ENCODE results near the gene SBNO2. TPM values are rescaled to one million over a fixed set of nuclear protein-coding genes. Genes with fewer than 3 reads are reported as not detected.
"Not testable (repeated sequence)": the region's sequence is repeated elsewhere in the genome, so short reads cannot be mapped to it uniquely, and the experiment has no call there.

Gene SBNO2
- total RNA-seq, 1 donor from 2014 or later: 37.1 TPM

DNA sequence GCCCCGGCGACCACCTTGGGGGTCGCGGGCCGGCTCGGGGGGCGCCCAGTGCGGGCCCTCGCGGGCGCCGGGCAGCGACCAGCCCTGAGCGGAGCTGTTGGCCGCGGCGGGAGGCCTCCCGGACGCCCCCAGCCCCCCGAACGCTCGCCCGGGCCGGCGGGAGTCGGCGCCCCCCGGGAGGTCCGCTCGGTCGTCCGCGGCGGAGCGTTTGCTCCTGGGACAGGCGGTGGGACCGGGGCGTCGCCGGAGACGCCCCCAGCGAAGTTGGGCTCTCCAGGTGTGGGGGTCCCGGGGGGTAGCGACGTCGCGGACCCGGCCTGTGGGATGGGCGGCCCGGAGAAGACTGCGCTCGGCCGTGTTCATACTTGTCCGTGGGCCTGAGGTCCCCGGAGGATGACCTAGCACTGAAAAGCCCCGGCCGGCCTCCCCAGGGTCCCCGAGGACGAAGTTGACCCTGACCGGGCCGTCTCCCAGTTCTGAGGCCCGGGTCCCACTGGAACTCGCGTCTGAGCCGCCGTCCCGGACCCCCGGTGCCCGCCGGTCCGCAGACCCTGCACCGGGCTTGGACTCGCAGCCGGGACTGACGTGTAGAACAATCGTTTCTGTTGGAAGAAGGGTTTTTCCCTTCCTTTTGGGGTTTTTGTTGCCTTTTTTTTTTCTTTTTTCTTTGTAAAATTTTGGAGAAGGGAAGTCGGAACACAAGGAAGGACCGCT is 32.2 kb upstream of the SBNO2 start:
- no peak for DNase-seq

DNA sequence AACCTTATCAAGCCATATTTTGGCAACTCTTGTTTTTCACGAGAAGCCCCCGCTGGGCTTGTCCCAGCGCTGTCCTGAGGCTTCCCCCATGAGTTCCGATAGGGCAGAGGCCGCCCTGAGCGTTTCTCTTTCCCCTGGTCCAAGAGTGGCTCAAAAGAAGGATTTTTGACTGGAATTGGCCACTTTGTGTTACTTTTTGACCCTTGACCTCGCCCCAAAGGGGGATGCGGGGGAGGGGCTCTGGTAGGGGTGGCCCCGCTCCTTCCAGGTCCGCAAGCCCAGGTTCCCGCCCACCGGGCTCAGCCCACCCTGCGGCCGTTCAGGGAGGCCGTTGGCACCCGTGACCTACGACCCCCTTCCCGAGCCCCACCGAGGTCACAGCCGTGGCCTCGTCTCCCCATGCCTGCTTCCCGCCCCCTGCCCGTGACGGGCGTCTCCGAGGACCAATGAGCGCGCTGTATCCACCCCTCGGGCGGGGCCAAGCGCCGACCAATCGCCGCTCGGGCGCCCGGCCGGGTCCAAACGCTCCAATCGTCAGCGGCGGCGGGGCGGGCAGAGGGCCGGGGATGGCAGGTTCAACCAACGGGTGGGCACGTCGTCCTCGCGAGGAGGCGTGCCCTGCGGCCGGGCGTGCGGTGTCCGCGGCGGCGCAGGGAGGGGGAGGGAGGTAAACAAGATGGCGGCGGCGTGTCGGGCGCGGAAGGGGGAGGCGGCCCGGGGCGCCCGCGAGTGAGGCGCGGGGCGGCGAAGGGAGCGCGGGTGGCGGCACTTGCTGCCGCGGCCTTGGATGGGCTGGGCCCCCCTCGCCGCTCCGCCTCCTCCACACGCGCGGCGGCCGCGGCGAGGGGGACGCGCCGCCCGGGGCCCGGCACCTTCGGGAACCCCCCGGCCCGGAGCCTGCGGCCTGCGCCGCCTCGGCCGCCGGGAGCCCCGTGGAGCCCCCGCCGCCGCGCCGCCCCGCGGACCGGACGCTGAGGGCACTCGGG is 31.3 kb upstream of the SBNO2 start, which contains the start of gene STK11:
TSS of gene STK11 (plus strand) at position 665 of the 986 bp plus-strand sequence. CDS start 1,136 bp downstream, outside the sequence.
- peak; percentile 98 for DNase-seq

GRCh38 chr19:1200614-1201013 is 26.5 kb upstream of the SBNO2 start:
- not testable (repeated sequence) for DNase-seq

DNA sequence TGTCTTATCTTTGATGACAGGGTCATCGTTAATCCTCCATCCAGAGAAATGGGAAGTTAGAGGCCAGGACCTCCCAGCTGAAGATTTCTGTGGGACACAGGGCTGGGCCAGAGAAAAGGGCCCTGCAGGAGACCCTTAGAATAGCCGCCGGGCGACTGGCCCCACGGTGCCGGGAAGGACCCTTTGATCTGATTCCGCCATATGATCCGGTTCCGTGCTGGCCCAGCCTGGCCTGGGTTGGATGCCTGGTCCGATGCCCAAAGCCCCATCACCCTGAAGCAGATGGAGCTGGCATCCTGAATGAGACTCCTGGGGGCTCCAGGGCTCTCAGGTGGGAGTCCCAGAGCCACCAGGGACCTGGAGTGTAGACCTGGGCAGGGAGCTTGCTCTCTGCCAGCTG is 25.5 kb upstream of the SBNO2 start:
- no peak for DNase-seq

GRCh38 chr19:1189419-1189818 is 15.4 kb upstream of the SBNO2 start:
- DNase-seq: peak; percentile 55

DNA sequence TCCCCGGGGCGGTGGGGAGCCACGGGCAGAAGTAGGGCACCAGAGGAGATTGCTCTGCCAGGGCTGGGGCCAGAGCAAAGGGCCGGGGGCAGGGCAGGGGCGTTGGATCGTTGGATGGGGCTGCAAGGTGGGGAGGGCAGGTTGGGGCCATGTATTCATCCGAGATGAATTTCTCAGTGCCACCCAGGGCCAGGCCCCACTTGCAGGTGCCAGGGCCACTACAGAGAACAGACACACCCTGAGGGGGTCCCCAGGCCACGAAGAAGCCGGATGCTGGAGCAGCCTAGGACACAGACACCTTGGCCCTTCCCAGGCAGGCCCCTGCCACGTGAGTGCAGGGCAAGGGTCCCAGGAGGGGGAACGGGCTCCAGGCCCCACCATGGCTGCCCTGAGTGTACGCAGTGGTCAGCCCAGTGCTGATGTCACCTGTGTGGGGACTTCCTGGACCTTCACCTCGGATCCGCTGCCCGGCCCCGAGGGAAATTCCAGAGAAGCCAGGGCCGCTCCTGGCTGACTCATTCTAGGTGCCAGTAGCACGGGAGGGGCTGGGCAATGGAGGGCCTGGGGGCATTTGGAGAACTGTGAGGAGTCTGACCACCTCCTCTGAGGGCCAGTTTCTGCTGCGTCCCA is 9.6 kb upstream of the SBNO2 start:
- DNase-seq: peak; percentile 55

DNA sequence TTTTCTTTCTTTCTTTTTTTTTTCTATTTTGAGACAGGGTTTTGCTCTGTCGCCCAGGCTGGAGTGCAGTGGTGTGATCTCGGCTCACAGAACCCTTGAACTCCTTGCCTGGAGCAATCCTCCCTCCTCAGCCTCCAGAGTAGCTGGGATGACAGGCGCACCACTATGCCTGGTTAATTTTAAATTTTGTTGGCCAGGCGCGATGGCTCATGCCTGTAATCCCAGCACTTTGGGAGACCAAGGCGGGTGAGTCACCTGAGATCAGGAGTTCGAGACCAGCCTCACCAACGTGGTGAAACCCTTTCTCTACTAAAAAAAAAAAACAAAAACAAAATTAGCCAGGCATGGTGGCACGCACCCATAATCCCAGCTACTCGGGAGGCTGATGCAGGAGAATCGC is 8.7 kb upstream of the SBNO2 start:
- no peak for DNase-seq

DNA sequence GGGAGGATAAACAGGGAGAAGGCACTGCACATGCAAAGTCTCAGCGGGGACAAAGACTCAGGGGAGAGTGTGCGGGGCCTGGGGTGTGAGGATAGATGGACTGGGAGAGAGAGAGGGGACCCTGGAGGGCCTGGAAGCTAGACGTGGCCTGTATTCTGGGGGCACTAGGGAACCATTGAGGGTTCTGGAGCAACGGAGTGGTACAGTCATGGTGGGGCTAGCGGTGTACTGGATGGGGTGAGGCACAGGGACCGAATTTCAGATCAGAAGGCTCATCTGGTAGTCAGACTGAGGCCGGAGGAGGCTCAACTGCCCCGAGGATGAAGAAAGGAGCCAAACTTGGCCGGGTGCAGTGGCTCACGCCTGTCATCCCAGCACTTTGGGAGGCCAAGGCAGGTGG is 8.0 kb upstream of the SBNO2 start:
- DNase-seq: no peak

- no peak for DNase-seq
Measured at GRCh38 chr19:1181606-1182005, 7.5 kb upstream of the SBNO2 start.

DNA sequence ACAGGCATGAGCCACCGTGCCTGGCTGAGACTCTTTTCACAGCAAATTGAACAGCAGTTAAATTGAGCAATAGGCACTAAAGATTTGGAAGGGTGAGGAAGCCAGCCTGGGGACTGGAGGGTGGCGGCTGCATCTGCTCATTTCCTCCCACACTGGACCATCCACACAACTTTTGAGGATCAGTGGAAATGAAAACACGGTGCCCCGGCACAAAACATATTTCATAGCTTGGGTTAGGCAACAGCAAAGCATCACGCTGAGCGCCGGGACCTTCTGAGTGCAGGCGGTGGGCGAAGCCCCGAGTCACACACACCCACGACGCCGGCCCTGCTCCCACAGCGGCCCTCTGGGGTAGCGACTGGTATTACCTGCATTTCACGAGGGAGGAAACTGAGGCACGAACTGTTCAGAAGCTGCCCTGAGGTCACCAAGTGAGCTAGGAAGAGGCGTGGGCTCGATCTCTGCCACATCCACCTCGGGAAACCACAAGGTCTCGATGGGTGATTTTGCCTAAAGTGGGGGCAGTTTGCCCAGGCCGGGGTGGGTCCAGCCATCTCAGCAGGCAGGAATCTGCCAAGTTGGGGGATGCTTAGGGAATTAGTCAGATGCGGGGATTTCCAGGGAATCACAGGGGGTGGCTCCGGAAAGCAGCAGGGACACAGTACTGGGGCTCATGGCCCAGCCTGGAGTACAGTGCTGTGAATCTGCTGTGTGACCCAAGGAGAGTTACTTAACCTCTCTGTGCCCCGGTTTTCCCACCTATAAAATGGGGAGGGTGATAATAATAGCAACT is 3.5 kb upstream of the SBNO2 start:
- DNase-seq: peak; percentile 84

DNA sequence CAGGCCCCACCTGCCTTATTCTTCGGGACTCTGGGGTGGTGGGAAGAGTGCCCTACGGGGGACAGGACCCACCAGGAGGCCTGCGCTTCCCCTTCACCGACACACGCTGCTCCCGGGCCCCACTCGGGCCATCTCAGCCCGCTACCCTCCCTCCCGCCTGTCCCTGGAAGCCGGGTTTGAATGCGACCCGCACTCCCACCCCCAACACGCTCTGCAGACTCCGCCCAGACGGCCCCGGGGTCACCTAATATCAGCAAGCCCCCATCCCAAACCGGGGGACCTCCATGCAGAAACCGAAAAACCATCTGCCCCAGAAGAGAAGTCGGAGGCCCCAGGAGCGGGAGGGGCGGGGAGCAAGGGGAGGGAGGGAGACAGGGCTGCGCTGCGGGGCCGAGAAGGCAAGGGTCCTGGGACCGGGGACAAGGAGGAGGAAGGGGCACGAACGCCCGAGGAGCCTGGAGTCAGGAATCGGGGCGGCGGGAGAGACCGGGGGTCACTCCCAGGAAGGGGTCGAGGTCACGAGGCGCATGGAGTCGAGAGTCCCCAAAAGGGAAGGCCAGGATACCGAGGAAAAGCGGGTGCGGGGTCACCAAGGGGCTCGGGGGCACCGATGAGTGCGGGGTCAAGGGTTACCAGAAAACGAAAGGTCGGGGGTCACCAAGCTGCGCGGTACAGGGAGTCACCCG is 766 bp downstream of the SBNO2 start:
- DNase-seq: peak; percentile 28

DNA sequence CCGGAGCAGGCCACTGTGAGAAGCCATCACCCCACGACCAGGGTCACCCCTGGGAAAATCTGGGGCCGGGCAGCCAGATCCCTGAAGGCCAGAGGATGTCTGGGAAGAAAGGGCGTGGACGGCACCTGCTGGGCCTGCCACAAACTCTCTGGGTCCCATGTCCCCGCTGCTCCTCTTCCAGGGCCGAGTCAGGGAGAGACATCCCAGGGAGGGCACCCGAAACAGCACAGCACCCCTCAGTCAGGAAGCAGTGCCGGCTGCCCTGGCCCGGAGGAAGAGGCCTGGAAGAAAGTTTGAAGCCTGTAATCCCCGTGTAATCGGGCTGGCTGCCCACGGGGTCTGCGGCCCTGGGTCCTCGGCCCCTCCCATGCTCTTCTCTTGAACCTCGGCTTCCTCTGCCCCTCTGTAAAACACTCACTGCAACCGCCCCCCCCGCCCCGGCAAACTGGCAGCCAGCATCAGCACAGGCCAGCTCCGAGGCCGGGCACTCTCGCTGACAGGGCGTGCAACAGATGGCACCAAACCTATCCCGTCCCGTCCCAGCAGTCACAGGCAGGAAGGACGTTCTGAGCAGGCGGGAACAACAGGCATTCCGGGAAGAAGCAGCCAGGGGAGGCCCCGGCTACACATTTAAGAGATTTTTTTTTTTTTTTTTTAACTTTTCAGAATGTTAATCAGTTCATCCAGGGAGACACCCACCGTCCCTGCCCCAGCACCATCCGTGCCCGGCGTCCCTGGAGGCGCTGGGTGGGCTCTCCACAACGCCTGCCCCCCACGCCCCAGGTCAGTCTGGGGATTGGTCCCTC is 1.5 kb downstream of the SBNO2 start:
- peak; percentile 57 for DNase-seq

GRCh38 chr19:1171755-1172352 is 2.2 kb downstream of the SBNO2 start:
- no peak for DNase-seq

- DNase-seq: no peak
Measured at GRCh38 chr19:1170938-1171754, 2.9 kb downstream of the SBNO2 start.

- no peak for DNase-seq
Measured at GRCh38 chr19:1169921-1170885, 3.9 kb downstream of the SBNO2 start.

DNA sequence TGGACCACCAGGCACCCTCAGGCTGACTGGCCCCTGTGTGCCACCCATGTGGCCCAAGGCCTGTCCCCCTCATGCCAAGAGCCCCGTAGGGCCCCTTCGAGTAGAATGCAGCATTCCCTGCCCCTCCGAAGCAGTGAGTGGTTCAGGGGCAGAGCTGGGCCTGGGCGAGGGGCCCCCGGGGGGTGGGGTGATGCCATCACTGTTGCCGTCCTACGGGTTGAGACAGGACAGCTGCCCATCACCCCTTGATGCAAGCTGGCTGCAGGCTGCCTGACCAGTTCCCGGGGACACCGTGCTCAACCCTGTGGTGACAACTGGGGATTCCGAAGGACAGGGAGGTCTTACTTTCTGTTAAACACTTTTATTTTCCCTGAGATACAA is 4.7 kb downstream of the SBNO2 start:
- DNase-seq: no peak

DNA sequence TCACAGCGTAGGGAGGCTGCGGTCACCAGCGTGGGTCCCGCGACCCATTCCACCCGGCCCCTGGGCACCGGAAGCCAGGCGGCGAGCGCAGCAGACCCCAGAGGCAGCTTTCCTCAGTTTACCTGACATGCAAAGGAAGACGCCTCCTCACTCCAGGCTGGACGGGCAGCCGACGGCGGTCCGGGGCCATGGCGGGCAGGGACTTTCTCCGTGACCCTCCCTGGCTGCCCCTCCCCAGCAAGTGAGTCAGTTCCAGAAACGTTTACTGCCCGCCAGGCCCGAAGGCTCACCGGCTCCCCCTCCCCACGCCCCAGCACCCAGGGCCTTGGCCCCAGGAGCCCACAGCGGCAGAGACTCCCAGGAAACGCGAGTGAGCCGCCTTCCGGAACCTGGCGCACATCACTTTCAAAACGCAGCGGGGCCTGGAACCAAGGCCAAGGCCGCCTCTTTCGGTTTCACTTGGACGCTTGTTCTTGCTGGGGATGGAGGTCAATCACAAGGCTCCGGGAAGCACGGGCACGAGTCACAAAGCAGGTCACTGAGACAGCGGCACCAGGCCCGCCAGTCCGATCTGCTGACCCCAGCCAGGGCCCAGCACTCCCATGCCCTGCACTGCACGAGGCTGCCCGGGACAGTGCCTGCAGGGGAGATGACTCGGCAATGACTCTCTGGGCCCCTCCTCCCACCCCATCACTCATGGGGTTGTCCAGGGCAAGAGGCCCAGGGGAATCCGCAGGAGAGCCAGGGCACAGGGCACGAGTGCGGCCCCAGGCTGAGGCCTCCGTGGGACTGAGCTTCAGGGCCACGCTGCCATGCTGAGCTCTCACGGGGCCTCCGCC is 5.3 kb downstream of the SBNO2 start:
- DNase-seq: peak; percentile 20

Measured in dermis blood vessel endothelial cell (primary cell).